ENCODE data around the gene OR2AG2.
"Not testable (repeated sequence)": the region's sequence is repeated elsewhere in the genome, so short reads cannot be mapped to it uniquely, and the experiment has no call there.

OR2AG2 gene

GRCh38 chr11:6771926-6772893 is at the start of gene OR2AG2:
TSS of gene OR2AG2 (minus strand) at chr11:6771976. CDS start at chr11:6768957, 3,019 bp downstream.
- peak; percentile 37 for DNase-seq

GRCh38 chr11:6818967-6819366 is 47.2 kb upstream of the OR2AG2 start:
- no peak for DNase-seq

GRCh38 chr11:6817694-6818093 is 45.9 kb upstream of the OR2AG2 start:
- DNase-seq: no peak

GRCh38 chr11:6813656-6814055 is 41.9 kb upstream of the OR2AG2 start:
- DNase-seq: no peak

GRCh38 chr11:6812390-6813005 is 40.7 kb upstream of the OR2AG2 start:
- DNase-seq: peak; percentile 7

GRCh38 chr11:6801075-6801474 is 29.3 kb upstream of the OR2AG2 start:
- not testable (repeated sequence) for DNase-seq

GRCh38 chr11:6799402-6799801 is 27.6 kb upstream of the OR2AG2 start, which contains the start of gene OR6A2:
TSS of gene OR6A2 (minus strand) at chr11:6799689. CDS start at chr11:6795708, 3,981 bp downstream.
- DNase-seq: no peak

- DNase-seq: no peak
Observed at GRCh38 chr11:6794639-6795038, 22.9 kb upstream of the OR2AG2 start.

GRCh38 chr11:6790546-6790945 is 18.8 kb upstream of the OR2AG2 start:
- no peak for DNase-seq

- no peak for DNase-seq
Observed at GRCh38 chr11:6782720-6783119, 10.9 kb upstream of the OR2AG2 start, which contains the start of gene OR2AG1. TSS of gene OR2AG1 (plus strand) at chr11:6783020. CDS start at chr11:6785038, 2,018 bp downstream.

GRCh38 chr11:6780829-6781228 is 9.1 kb upstream of the OR2AG2 start:
- DNase-seq: no peak

GRCh38 chr11:6778518-6778917 is 6.7 kb upstream of the OR2AG2 start:
- no peak for DNase-seq

GRCh38 chr11:6757373-6757967 is 14.3 kb downstream of the OR2AG2 start:
- peak; percentile 56 for DNase-seq

- DNase-seq: no peak
Observed at GRCh38 chr11:6755953-6756347, 15.8 kb downstream of the OR2AG2 start.

GRCh38 chr11:6755303-6755952 is 16.3 kb downstream of the OR2AG2 start:
- DNase-seq: no peak

GRCh38 chr11:6747097-6747668 is 24.6 kb downstream of the OR2AG2 start:
- no peak for DNase-seq

- DNase-seq: no peak
Observed at GRCh38 chr11:6746626-6747025, 25.1 kb downstream of the OR2AG2 start.

- DNase-seq: peak; percentile 47
Observed at GRCh38 chr11:6746086-6746618, 25.6 kb downstream of the OR2AG2 start.

- no peak for DNase-seq
Observed at GRCh38 chr11:6745465-6746015, 26.2 kb downstream of the OR2AG2 start.

GRCh38 chr11:6745018-6745417 is 26.8 kb downstream of the OR2AG2 start:
- no peak for DNase-seq

GRCh38 chr11:6742260-6742659 is 29.5 kb downstream of the OR2AG2 start:
- no peak for DNase-seq

- DNase-seq: no peak
Observed at GRCh38 chr11:6738590-6738989, 33.2 kb downstream of the OR2AG2 start.

All from CD4-positive, alpha-beta T cell treated with Interferon gamma for 1 hour (primary cell).